Hepatocyte (in vitro differentiated cells): Measurements from ENCODE around the gene TSPAN15. TPM values are rescaled to one million over a fixed set of nuclear protein-coding genes. Genes with fewer than 3 reads are reported as not detected.

Source experiments
- DNase-seq: peaks from one replicate; pipeline ENCODE4 v3.0.0-alpha.2; 2016; ENCODE audit warnings: low spot score
- H2AFZ ChIP-seq: fragments of 200-600 bp; sonication (generic); 2 replicates; pipeline ENCODE4 v1.6.0; 2016; ENCODE audit warnings: antibody characterized with exemption, mild to moderate bottlenecking
- H3K27ac ChIP-seq: fragments of 200-600 bp; sonication (generic); 2 replicates; pipeline ENCODE4 v1.5.1; 2016; ENCODE audit warnings: mild to moderate bottlenecking
- H3K27me3 ChIP-seq: fragments of 200-600 bp; sonication (generic); 2 replicates; pipeline ENCODE4 v1.6.1; 2016
- H3K36me3 ChIP-seq: fragments of 200-600 bp; sonication (generic); replicated peaks from 2 replicates; pipeline ENCODE4 v1.5.1; 2016; ENCODE audit warnings: low read depth; ENCODE audit not compliant: insufficient read depth
- H3K4me1 ChIP-seq: fragments of 200-600 bp; sonication (generic); 2 replicates; pipeline ENCODE4 v1.5.1; 2016; ENCODE audit warnings: mild to moderate bottlenecking, moderate library complexity; ENCODE audit not compliant: insufficient read depth
- H3K4me2 ChIP-seq: fragments of 200-600 bp; sonication (generic); 2 replicates; pipeline ENCODE4 v1.6.0; 2016
- H3K4me3 ChIP-seq: fragments of 200-600 bp; sonication (generic); 2 replicates; pipeline ENCODE4 v1.5.1; 2016; ENCODE audit warnings: mild to moderate bottlenecking
- H3K79me2 ChIP-seq: fragments of 200-600 bp; sonication (generic); 2 replicates; pipeline ENCODE4 v1.6.0; 2017; ENCODE audit warnings: mild to moderate bottlenecking
- H3K9me2 ChIP-seq: fragments of 200-600 bp; sonication (generic); replicated peaks from 2 replicates; pipeline ENCODE4 v1.6.0; 2017; ENCODE audit warnings: mild to moderate bottlenecking; ENCODE audit not compliant: insufficient read depth
- H3K9me3 ChIP-seq: fragments of 200-600 bp; sonication (generic); 2 replicates; pipeline ENCODE4 v1.5.1; 2016; ENCODE audit warnings: low read depth, mild to moderate bottlenecking
- H4K20me1 ChIP-seq: fragments of 200-600 bp; sonication (generic); 2 replicates; pipeline ENCODE4 v1.6.0; 2016; ENCODE audit warnings: mild to moderate bottlenecking; ENCODE audit not compliant: insufficient read depth, poor library complexity, severe bottlenecking
- EZH2 ChIP-seq: fragments of 200-600 bp; sonication (generic); IDR thresholded peaks from 2 replicates; pipeline ENCODE4 v1.6.1; 2016; ENCODE audit warnings: antibody characterized with exemption, mild to moderate bottlenecking, borderline replicate concordance
- EZH2phosphoT487 ChIP-seq: fragments of 200-600 bp; sonication (generic); IDR thresholded peaks from one replicate; pipeline ENCODE4 v1.6.1; 2018; ENCODE audit warnings: antibody characterized with exemption, mild to moderate bottlenecking, low read depth, moderate library complexity; ENCODE audit not compliant: unreplicated experiment, severe bottlenecking
- WGBS: methylation state at CpG from one replicate; pipeline ENCODE4 v1.1.6; 2016; ENCODE audit warnings: low lambda C conversion rate; ENCODE audit errors: missing lambda C conversion rate; 5-methylcytosine and 5-hydroxymethylcytosine counted together
- polyA plus RNA-seq: library from polyadenylated mRNA; unstranded; fragments of >200 nt; fragmentation: Nextera tagmentation; extraction: Ambion mirVana; gene quantifications from 2 replicates; pipeline ENCODE4 v1.2.1, GENCODE V29; 2016
- total RNA-seq: library from RNA; depleted of rRNA; stranded (reverse); fragments of >200 nt; gene quantifications from 2 replicates; pipeline ENCODE4 v1.2.3, GENCODE V29; 2014
- TF ChIP-seq, protein P1 (sequence below): fragments of 200-600 bp; sonication (generic); IDR thresholded peaks from 2 replicates; pipeline ENCODE4 v1.5.1; 2016; ENCODE audit warnings: antibody characterized with exemption, mild to moderate bottlenecking; ENCODE audit not compliant: poor library complexity

Gene TSPAN15
- total and polyA plus RNA-seq, 2 experiments from 2014 or later: 29.0 to 66.4 TPM

- H3K27me3 ChIP-seq: no peaks in the 10 kb centered on the region
- peaks cover 27% of the 10 kb centered on the region for H3K4me1 ChIP-seq
- no peak overlapping the region for H3K4me2 ChIP-seq
- no peaks in the 10 kb centered on the region for H3K9me3 ChIP-seq
- no peak for DNase-seq
- no peak overlapping the region for H3K27ac ChIP-seq
- H3K79me2 ChIP-seq: no peaks in the 10 kb centered on the region
- no peaks in the 10 kb centered on the region for H3K9me2 ChIP-seq
- no peak overlapping the region for H3K4me3 ChIP-seq
- H2AFZ ChIP-seq: no peak overlapping the region
- WGBS: 93% methylated on average over 4 of the region's 4 CpGs
- H4K20me1 ChIP-seq: no peaks in the 10 kb centered on the region
- TF ChIP-seq, protein P1, sequence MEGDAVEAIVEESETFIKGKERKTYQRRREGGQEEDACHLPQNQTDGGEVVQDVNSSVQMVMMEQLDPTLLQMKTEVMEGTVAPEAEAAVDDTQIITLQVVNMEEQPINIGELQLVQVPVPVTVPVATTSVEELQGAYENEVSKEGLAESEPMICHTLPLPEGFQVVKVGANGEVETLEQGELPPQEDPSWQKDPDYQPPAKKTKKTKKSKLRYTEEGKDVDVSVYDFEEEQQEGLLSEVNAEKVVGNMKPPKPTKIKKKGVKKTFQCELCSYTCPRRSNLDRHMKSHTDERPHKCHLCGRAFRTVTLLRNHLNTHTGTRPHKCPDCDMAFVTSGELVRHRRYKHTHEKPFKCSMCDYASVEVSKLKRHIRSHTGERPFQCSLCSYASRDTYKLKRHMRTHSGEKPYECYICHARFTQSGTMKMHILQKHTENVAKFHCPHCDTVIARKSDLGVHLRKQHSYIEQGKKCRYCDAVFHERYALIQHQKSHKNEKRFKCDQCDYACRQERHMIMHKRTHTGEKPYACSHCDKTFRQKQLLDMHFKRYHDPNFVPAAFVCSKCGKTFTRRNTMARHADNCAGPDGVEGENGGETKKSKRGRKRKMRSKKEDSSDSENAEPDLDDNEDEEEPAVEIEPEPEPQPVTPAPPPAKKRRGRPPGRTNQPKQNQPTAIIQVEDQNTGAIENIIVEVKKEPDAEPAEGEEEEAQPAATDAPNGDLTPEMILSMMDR: no peak
- no peak for TF ChIP-seq EZH2phosphoT487
- H3K36me3 ChIP-seq: no peaks in the 10 kb centered on the region
Measured at GRCh38 chr10:69422676-69423075, 28.6 kb upstream of the TSPAN15 start.

GRCh38 chr10:69425041-69425440, 26.2 kb upstream of the TSPAN15 start:
- Histone ChIP-seq H3K27ac (peak overlapping the region; percentile 85), H3K79me2 (no peaks in the 10 kb centered on the region), H3K9me2 (no peaks in the 10 kb centered on the region), H2AFZ (no peak overlapping the region), H3K4me1 (peaks cover 13% of the 10 kb centered on the region), H3K36me3 (no peaks in the 10 kb centered on the region), H3K9me3 (no peaks in the 10 kb centered on the region), H3K4me3 (no peak overlapping the region), H3K4me2 (no peak overlapping the region), H3K27me3 (no peaks in the 10 kb centered on the region), H4K20me1 (no peaks in the 10 kb centered on the region)
- whole genome bisulfite sequencing: 100% methylated on average over 2 of the region's 2 CpGs
- no peak for DNase-seq
- TF ChIP-seq, protein P1: no peak
- no peak for TF ChIP-seq EZH2phosphoT487
- no peak for TF ChIP-seq EZH2

DNA sequence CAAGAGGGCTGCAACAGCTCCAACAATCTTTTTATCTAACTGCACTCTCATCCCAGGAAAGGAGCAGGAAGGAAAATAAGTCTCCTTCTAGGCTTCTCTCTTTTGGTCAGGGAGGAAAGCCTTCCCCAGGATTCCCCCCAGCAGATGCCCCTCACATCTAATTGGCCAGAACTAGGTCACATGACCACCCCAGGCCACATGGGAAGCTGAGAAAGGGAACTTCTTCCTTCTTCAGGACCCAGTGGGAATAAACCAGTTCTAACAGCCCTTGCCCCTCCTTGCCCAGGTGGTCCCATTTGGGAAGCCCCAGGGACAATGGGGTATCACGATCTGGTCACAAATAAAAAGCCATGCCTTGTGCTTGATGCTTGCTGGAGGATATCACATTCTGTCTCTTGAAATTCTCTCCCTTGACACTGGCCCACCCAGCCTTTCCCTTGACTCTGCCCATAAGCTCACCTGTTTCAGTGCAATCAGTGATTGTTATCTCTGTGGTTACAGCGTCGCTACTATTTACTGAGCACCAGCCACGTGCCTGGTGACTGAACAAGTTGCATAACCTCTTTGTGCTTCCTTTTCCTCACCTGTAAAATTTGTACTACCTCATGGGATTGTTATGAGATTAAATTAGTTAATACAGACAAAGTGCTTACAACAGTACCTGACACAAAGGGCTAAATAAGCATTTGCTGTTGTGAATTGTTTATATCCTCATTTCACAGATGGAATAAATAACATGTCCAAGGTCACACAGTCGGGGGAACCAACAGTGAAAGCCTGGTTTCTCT, 25.6 kb upstream of the TSPAN15 start:
- Histone ChIP-seq H3K4me2 (no peak overlapping the region), H3K27me3 (no peaks in the 10 kb centered on the region), H4K20me1 (no peaks in the 10 kb centered on the region), H3K9me3 (no peaks in the 10 kb centered on the region), H3K79me2 (no peaks in the 10 kb centered on the region), H3K4me3 (no peak overlapping the region), H3K9me2 (no peaks in the 10 kb centered on the region), H2AFZ (no peak overlapping the region), H3K36me3 (no peaks in the 10 kb centered on the region), H3K27ac (peak overlapping the region; percentile 89), H3K4me1 (peaks cover 13% of the 10 kb centered on the region)
- WGBS: 43% methylated on average over 5 of the region's 5 CpGs
- TF ChIP-seq EZH2phosphoT487: no peak
- TF ChIP-seq, protein P1: no peak
- TF ChIP-seq EZH2: no peak
- peak; percentile 84 for DNase-seq
